Pancreas (tissue), 10 donors: ENCODE measurements around the gene SLC41A2. TPM values are rescaled to one million over a fixed set of nuclear protein-coding genes. Genes with fewer than 3 reads are reported as not detected.

Source experiments
- ATAC-seq, 4 donors: fragments of 200-7000 bp; cut with Tn5 transposase; one replicate each; pipeline versions ENCODE4 v1.8.0 to v1.9.1; 2020; ENCODE audit warnings: mild to moderate bottlenecking in 4 of 4, moderate library complexity in 4 of 4
- DNase-seq, 6 donors: peaks; one replicate each; pipeline ENCODE4 v3.0.0-alpha.2; 2020
- FAIRE-seq: peaks from 2 replicates; lab custom pipeline; 2012; peaks lifted over from hg19 to GRCh38; lab: Jason Lieb, UNC
- H3K27ac ChIP-seq, 4 donors: fragments of 200-600 bp; sonication (generic); 1 replicate in 3 of 4; 2 replicates in 1 of 4; pipeline versions ENCODE4 v1.5.0 to v1.8.0; 2020
- H3K27me3 ChIP-seq, 4 donors: fragments of 200-600 bp; one replicate each; pipeline ENCODE4 v1.8.0; 2021
- H3K36me3 ChIP-seq, 3 donors: fragments of 200-600 bp; sonication (generic) in 1 of 3; one replicate each; pipeline versions ENCODE4 v1.5.0 to v1.8.0; 2020 to 2021
- H3K4me1 ChIP-seq, 3 donors: fragments of 200-600 bp; one replicate each; pipeline ENCODE4 v1.8.0; 2021
- H3K4me3 ChIP-seq, 4 donors: fragments of 200-600 bp; sonication (generic) in 2 of 4; one replicate each; pipeline versions ENCODE4 v1.5.0 to v1.8.0; 2020 to 2021
- H3K9me3 ChIP-seq, 4 donors: fragments of 200-600 bp; one replicate each; pipeline ENCODE4 v1.8.0; 2021
- WGBS, 2 donors: extraction: QIAGEN DNeasy Blood & Tissue Kit; methylation state at CpG; one replicate each; pipeline ENCODE4 v1.1.7; 2013; 5-methylcytosine and 5-hydroxymethylcytosine counted together
- intact Hi-C, 3 donors: fragments of 100-400 bp; cut with DNase I; formaldehyde crosslinking; loops; one replicate each; pipeline versions ENCODE4 v1.11.1 to v1.14.2; 2022
- polyA plus RNA-seq, 2 donors: library from polyadenylated mRNA; stranded (reverse); fragments of 200-250 nt; gene quantifications; one replicate each; pipeline ENCODE4 v1.2.3, GENCODE V29; 2013
- total RNA-seq, 6 donors: library from RNA; stranded (reverse); fragmentation: NEBNext Ultra II Directional in 4 of 6; extraction: Animal tissue kit (Norgen Biotek cat#: 25700) in 4 of 6; gene quantifications; one replicate each; pipeline versions ENCODE4 v1.2.1 to v1.2.4, GENCODE V29; 2021 to 2023
- TF ChIP-seq, protein P1 (sequence below), 4 donors: fragments of 200-600 bp; sonication (generic) in 3 of 4; IDR thresholded peaks; one replicate each; pipeline versions ENCODE4 v1.5.0 to v1.8.0; 2021; ENCODE audit warnings: antibody characterized with exemption in 4 of 4
- donor health status: healthy with polysubstance abuse.
- donor health status: DM: no; HTN: no; CAD: no; lungs with moderate emphysema.
- donor health status: DM: no; HTN: no; CAD: no.
- donor health status: control.
- donor health status: control.
- donor health status: Bipolar disorder and iron deficiency.
- donor health status: DM: yes; HTN: yes; CAD: no.
- donor health status: DM: no; HTN: no; CAD: no.
- donor health status: DM: no; HTN: no; CAD: no.
- donor health status: DM: yes; HTN: yes; CAD: no.

The SLC41A2 gene
- total and polyA plus RNA-seq, 8 donors: 6.3 to 41.9 (median 27.3) TPM

DNA sequence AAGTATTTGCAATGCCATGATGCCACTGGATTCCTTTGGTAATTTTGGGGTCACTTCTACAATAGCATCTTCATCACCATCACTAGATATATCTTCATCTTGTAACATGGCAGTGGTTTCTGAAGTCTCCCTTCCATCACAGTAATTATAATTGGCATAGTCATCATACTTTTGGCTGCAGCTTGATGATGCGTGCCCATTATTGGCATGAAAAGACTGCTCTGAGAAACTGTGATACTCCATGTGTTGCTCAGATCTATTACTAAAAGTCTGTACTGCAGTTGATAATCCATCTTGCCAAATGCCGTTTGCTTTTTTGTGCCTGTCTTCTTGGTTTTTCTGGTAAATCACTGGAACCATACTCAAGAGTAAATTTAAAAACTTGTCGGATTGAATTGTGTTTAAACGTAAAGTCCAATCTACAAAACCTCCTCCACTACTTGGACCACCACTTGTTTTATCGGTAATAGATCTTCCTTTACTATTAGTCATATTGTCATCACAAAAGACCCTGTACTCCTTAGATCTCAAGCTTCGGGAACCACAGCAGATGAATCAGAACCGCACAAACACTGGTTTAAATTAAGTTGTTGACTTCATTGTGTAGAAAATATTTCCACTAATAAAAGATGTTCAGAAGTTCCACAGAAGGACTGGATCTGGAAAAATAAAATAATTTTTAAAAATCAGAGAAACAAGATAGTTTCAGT is 29.9 kb downstream of the SLC41A2 start:
- H3K9me3 ChIP-seq: no peaks in the 10 kb centered on the region
- H3K27ac ChIP-seq: no peak overlapping the region
- intact Hi-C loops: no loop called here
- H3K4me1 ChIP-seq: peaks cover 0 to 12% (median 0%) of the 10 kb centered on the region in 3 donors
- TF ChIP-seq, protein P1, sequence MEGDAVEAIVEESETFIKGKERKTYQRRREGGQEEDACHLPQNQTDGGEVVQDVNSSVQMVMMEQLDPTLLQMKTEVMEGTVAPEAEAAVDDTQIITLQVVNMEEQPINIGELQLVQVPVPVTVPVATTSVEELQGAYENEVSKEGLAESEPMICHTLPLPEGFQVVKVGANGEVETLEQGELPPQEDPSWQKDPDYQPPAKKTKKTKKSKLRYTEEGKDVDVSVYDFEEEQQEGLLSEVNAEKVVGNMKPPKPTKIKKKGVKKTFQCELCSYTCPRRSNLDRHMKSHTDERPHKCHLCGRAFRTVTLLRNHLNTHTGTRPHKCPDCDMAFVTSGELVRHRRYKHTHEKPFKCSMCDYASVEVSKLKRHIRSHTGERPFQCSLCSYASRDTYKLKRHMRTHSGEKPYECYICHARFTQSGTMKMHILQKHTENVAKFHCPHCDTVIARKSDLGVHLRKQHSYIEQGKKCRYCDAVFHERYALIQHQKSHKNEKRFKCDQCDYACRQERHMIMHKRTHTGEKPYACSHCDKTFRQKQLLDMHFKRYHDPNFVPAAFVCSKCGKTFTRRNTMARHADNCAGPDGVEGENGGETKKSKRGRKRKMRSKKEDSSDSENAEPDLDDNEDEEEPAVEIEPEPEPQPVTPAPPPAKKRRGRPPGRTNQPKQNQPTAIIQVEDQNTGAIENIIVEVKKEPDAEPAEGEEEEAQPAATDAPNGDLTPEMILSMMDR (IDR thresholded peaks at IDR 0.05): no peak
- no peaks in the 10 kb centered on the region for H3K27me3 ChIP-seq
- no peaks in the 10 kb centered on the region for H3K36me3 ChIP-seq
- DNase-seq: no peak
- no peak for ATAC-seq
- no peak for FAIRE-seq
- no peak overlapping the region for H3K4me3 ChIP-seq
- WGBS, 2 donors: 88 to 91% methylated on average over 7 of the region's 7 CpGs

DNA sequence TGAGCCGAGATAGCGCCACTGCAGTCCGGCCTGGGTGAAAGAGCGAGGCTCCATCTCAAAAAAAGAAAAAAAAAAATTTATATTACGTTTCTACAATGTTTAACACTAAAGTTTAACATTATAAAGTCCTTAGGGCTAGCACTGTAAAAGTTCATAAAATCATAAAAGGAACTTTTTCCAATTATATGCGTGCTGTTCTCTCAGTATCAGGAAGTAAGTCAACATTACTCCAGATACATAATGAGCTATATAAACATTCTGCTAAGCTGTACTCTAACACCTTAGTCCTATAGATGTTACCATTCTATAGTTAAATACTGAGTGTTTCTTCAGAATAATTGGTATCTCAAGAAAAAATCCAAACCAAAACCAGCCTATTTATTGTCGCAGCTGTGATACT is 32.6 kb downstream of the SLC41A2 start:
- no peak for ATAC-seq
- intact Hi-C loops: no loop called here
- 91% methylated on average over 7 of the region's 7 CpGs for WGBS, 2 donors

DNA sequence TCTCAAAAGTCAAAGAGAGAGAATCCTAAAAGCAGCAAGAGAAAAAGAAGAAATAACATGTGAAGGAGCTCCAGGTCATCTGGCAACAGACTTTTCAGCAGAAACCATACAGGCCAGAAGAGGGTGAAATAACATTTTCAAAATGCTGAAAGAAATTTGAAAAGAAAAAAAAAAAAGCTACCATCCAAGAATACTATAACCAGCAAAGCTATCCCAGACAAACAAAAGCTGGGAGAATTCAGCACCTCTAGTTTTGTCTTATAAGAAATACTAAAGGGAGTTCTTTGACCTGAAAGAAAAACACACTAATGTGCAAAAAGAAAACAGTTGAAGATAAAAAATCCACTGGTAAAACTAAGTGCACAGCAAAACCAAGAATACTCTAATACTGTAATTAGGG is 36.8 kb downstream of the SLC41A2 start:
- Histone ChIP-seq H3K27me3 (no peaks in the 10 kb centered on the region), H3K9me3 (peaks cover 0 to 4% (median 0%) of the 10 kb centered on the region in 4 donors), H3K4me1 (no peaks in the 10 kb centered on the region), H3K27ac (no peak overlapping the region), H3K36me3 (no peaks in the 10 kb centered on the region), H3K4me3 (no peak overlapping the region)
- DNase-seq (no peak), ATAC-seq (no peak), FAIRE-seq (no peak)
- TF ChIP-seq, protein P1 (IDR thresholded peaks at IDR 0.05): no peak
- intact Hi-C loops: no loop called here

More for the DNA sequence above, 32.6 kb downstream of the SLC41A2 start:
- H3K27me3 ChIP-seq: no peaks in the 10 kb centered on the region
- H3K9me3 ChIP-seq: peaks cover 0 to 4% (median 0%) of the 10 kb centered on the region in 4 donors
- TF ChIP-seq, protein P1 (IDR thresholded peaks at IDR 0.05): no peak
- H3K27ac ChIP-seq: no peak overlapping the region
- no peak for FAIRE-seq
- no peak overlapping the region for H3K4me3 ChIP-seq
- H3K36me3 ChIP-seq: no peaks in the 10 kb centered on the region
- DNase-seq: no peak
- H3K4me1 ChIP-seq: peaks cover 0 to 4% (median 0%) of the 10 kb centered on the region in 3 donors

DNA sequence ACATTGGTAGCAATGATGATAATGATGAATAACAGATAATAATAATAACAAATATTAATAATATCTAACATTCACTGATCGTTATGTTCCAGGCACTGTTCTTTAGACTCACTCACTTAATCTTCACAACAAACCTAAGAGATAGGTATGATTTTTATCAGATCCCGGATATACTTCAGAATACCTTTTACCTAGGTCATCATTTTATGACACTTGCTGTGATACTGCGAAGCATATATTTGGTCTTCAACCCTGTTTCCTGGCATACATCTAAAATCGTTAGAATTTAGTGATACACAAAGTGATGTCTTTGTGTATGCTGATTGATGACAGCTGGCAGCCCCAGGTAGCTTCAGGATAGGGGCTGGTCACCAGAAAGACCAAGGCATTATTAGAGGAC is 46.1 kb downstream of the SLC41A2 start:
- Histone ChIP-seq H3K36me3 (no peaks in the 10 kb centered on the region), H3K9me3 (no peaks in the 10 kb centered on the region), H3K4me1 (no peaks in the 10 kb centered on the region), H3K27me3 (no peaks in the 10 kb centered on the region), H3K27ac (no peak overlapping the region), H3K4me3 (no peak overlapping the region)
- TF ChIP-seq, protein P1 (IDR thresholded peaks at IDR 0.05): no peak
- intact Hi-C loops: no loop called here
- 86 to 88% methylated on average over 4 of the region's 4 CpGs for whole genome bisulfite sequencing, 2 donors
- FAIRE-seq (no peak), ATAC-seq (no peak), DNase-seq (no peak)

DNA sequence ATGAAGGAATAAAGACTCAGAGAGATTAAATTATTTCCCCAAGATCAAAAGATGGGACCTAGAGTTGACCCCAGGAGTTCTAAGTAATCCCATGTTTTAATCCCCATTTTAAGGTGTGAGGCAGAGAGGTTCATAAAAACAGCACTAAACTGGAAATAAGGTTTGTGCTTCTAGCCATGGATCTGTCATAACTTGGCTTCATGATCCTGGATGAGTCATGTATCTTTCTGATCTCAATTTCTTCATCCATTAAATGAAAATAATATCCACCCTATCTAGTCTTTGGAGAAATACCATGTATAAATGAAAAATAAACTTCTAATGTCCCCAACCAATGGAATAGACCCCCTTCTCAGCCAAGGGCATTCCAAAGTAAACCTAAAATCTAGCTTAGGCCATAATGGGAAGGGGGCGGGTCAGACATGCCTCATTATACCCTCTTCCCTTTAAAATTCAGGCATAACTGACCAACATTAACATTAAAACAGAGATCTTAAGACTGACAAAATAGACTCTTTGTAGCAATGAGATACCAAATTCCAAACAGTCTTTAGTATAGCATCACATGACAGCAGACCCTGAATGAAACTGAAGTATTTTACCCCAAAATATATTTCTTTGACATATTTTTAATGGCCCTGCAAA is 47.8 kb downstream of the SLC41A2 start:
- ATAC-seq (peak in 1 of 4 donors; percentile 32), FAIRE-seq (no peak), DNase-seq (no peak)
- no peak overlapping the region for H3K27ac ChIP-seq
- 96 to 100% methylated on average over 1 of the region's 1 CpG for WGBS, 2 donors
- no peaks in the 10 kb centered on the region for H3K36me3 ChIP-seq
- H3K4me3 ChIP-seq: no peak overlapping the region
- no peaks in the 10 kb centered on the region for H3K9me3 ChIP-seq
- intact Hi-C loops: no loop called here
- H3K4me1 ChIP-seq: no peaks in the 10 kb centered on the region
- TF ChIP-seq, protein P1 (IDR thresholded peaks at IDR 0.05): no peak
- no peaks in the 10 kb centered on the region for H3K27me3 ChIP-seq
